ENCODE data around the gene MRPS6.
A peak's percentile ranks its signal among the peaks of the same experiment; 100 is the strongest.

Gene MRPS6

DNA sequence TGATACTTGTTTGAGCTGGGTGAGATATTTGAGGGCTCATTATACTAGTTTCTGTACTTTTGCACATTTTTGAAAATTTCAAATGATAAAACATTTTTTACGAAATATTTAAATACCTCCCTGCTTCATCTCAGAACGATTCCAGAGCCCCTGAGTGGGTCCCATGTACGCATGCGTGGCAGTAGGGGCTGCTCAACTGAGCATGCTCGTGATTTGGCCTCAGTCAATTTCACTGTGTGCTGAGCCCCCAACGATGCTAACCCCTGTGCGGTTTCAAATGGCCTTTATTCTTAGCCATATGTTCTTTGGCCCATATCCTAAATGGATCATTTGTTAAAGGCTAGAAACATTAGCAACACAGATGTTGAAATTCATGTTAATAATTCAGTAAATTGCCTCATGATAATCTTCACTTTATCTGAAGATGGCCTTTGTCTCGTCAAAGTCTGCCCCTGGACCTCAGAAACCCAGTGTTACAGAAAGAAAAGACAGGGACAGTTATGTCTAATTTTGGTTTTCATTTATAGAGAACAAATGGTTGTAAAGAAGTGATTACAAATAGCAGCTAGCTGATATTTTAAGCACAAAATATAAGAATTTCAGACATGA lies 108.2 kb downstream of the MRPS6 start:
- no peak for DNase-seq

- no peak for DNase-seq
These were observed 109.1 kb downstream of the MRPS6 start for GRCh38 chr21:34182436-34182835.

GRCh38 chr21:34183331-34183928 lies 110.1 kb downstream of the MRPS6 start:
- no peak for DNase-seq

DNA sequence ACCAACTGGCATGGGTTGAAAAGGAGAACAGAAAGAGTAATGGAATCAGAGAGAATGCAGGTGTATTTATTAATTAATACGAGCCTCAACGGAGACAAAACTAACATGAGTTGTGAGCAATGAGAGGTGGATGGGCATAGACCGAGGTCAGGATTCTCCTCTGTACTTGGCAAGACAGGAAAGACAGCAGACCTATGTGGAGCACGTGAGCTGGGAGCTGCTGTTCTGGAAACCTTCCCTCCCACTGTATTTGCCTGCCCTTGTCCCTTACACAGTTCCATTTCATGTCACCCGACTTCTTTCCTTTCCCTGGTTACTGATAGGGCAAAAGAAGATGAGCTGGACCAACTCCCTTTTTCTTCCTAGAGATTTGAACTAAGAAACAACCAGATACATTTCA lies 110.9 kb downstream of the MRPS6 start:
- no peak for DNase-seq

DNA sequence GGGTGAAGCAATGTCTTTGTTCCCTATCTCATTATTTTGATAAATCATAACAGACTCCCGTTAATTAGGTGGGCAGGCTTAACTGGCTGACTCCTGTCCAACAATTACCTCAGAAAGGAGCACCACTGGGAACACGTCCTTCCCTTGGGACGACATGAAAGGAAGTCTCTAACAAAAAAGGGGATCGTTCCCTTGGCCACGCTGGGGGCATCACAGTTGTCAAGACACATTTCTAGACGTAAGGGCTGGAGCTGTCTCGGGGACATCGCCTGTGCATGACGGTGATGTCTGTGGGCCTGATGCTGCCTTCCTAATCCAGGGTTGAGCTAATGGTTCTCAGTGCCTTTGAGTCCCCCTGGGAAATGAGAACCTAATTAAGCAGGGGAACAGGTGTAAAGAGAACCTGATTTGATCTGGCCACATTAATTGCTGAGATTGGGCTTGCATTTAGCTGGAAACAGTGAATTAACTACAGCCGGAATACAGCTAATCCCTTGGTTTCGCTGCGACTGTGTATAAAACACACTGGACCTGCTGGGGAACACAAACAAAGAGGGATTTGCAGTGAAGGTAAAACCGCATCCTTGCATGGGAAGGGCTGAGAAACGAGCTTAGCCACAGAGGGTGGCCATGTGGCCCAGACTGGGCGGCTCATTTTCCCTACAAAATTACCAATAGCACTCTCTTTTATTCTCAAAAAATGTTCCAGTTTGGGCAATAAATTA lies 111.8 kb downstream of the MRPS6 start:
- no peak for DNase-seq

- DNase-seq = no peak
These were observed 112.8 kb downstream of the MRPS6 start for GRCh38 chr21:34186109-34186719.

- DNase-seq = peak; percentile 89
These were observed 114.6 kb downstream of the MRPS6 start for GRCh38 chr21:34187935-34188334.

DNA sequence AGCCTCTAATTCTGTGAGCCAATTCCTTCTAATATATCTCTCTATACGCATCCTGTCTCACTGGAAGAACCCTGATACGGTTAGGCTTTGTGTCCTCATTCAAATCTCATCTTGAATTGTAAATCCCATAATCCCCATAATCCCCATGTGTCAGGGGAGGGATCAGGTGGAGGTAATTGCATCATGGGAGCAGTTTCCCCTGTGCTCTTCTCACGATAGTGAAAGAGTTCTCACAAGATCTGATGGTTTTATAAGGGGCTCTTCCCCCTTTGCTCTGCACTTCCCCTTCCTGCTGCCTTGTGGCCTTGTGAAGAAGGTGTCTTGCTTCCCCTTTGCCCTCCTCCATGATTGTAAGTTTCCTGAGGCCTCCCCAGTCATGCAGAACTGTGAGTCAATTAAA lies 116.1 kb downstream of the MRPS6 start:
- DNase-seq = no peak

DNA sequence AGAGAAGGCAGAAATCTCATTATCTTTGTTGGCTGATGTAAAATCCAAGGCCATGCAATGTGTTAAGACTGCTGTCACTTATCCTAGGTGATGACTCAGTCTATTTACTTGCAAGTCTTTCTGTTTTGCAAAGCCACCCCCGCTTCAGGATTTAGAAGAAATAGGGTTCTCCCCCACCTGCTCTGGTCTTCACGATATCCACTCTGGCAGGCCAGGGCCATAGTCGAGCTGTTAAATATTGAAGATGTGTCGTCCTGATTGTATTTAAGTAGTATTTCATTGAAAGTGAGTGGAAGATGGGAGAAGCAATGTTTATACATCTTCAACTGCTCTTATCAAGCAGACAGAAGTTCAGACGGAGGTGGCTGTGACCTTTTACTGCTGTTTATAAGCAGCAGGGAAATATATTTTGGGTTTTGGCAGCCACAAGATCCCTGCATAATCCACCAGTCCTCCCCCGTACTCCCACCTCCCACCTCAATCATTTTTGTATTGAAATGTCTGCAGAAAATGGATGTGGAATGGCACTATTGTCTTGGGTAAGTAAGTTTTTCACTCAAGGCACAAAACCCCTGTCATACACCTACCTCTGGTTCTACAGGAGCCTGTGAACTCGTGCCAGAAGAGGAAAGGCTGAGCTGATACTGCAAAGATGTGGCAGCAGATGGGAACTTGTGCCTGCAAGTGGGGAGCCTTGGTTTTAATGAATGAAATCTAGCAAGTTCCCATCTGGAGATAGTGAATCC lies 117.4 kb downstream of the MRPS6 start:
- DNase-seq = no peak

DNA sequence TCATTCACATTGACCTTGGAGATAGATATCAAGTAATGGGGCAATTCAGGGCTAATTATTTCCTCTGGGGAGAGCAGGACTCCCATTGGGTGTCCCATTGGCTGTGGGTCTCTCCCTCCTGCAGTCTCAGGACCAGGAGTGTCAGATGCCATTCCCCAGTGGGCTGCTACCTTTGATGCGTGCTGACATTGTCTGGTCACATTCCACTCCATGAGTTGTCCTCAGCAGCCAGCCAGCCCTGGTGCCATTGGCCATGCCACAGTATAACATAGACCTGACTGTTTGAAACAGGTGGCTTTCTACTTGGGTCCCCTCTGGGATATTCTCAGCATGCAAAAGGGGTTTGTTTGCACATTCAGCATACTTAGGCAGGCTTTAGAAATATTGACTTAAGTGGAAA lies 118.5 kb downstream of the MRPS6 start:
- DNase-seq = no peak
